IMR-90 (cell line): Measurements from ENCODE around the gene DPF3. TPM values are rescaled to one million over a fixed set of nuclear protein-coding genes. Genes with fewer than 3 reads are reported as not detected.

Experiments
- ATAC-seq: fragments of 200-7000 bp; cut with Tn5 transposase; 2 replicates; pipeline ENCODE4 v1.9.1; 2020; ENCODE audit warnings: low read depth, mild to moderate bottlenecking, moderate library complexity
- BruUV-seq: library from RNA; stranded (reverse); fragments of 400-500 nt; replicated peaks from 2 replicates; lab custom pipeline; 2021; lab: Mats Ljungman, UMichigan
- CTCF ChIA-PET: fragments of 300-600 bp; formaldehyde crosslinking; extraction: SDS; loops from one replicate; lab custom pipeline; 2021; ENCODE audit warnings: antibody characterized with exemption; lab: Yijun Ruan, JAX
- POLR2A ChIA-PET: fragments of 300-600 bp; sonication (Branson Sonifier 250); formaldehyde crosslinking; loops from one replicate; lab custom pipeline; 2022; ENCODE audit warnings: antibody characterized with exemption; ENCODE audit not compliant: unreplicated experiment; lab: Charles Lee
- DNase-seq: peaks from one replicate; pipeline ENCODE4 v3.0.0; 2013
- H2AFZ ChIP-seq: replicated peaks from 2 replicates; pipeline ENCODE3; 2013; ENCODE audit warnings: low read length, mild to moderate bottlenecking; ENCODE audit not compliant: poor library complexity
- H2AK5ac ChIP-seq: 2 replicates; pipeline ENCODE4 v1.6.1; 2013; ENCODE audit warnings: low read depth, low read length, inconsistent platforms
- H2AK9ac ChIP-seq: replicated peaks from 2 replicates; pipeline ENCODE3; 2013; ENCODE audit warnings: mild to moderate bottlenecking, low read depth, low read length, moderate library complexity; ENCODE audit not compliant: poor library complexity
- H2BK120ac ChIP-seq: 2 replicates; pipeline ENCODE4 v1.6.1; 2013; ENCODE audit warnings: low read depth, low read length, inconsistent platforms
- H2BK15ac ChIP-seq: 3 replicates; pipeline ENCODE4 v1.6.1; 2013; ENCODE audit warnings: low read depth, low read length, inconsistent platforms
- H2BK20ac ChIP-seq: 2 replicates; pipeline ENCODE4 v1.6.1; 2013; ENCODE audit warnings: low read depth, mild to moderate bottlenecking, inconsistent platforms, low read length, moderate library complexity
- H2BK5ac ChIP-seq: 2 replicates; pipeline ENCODE4 v1.6.1; 2013; ENCODE audit warnings: mild to moderate bottlenecking, low read depth, low read length, inconsistent platforms; ENCODE audit not compliant: poor library complexity, severe bottlenecking
- H3K14ac ChIP-seq: replicated peaks from 2 replicates; pipeline ENCODE4 v1.6.1; 2013; ENCODE audit warnings: low read depth, low read length, inconsistent platforms
- H3K18ac ChIP-seq: 2 replicates; pipeline ENCODE4 v1.6.1; 2013; ENCODE audit warnings: low read depth, low read length, control low read depth
- H3K23ac ChIP-seq: 2 replicates; pipeline ENCODE4 v1.6.1; 2013; ENCODE audit warnings: low read depth, low read length, inconsistent platforms
- H3K27ac ChIP-seq: 2 replicates; pipeline ENCODE4 v1.5.1; 2013; ENCODE audit warnings: mild to moderate bottlenecking, control low read depth, low read length; ENCODE audit not compliant: insufficient read depth
- H3K27me3 ChIP-seq: 2 replicates; pipeline ENCODE4 v1.6.1; 2013; ENCODE audit warnings: low read length; ENCODE audit not compliant: control insufficient read depth, insufficient read depth
- H3K36me3 ChIP-seq: 2 replicates; pipeline ENCODE4 v1.6.1; 2013; ENCODE audit warnings: low read length, mixed read lengths; ENCODE audit not compliant: control insufficient read depth, insufficient read depth
- H3K4ac ChIP-seq: 2 replicates; pipeline ENCODE4 v1.6.1; 2013; ENCODE audit warnings: low read depth, low read length, inconsistent platforms
- H3K4me1 ChIP-seq: 2 replicates; pipeline ENCODE4 v1.6.1; 2013; ENCODE audit warnings: low read length, mixed read lengths; ENCODE audit not compliant: control insufficient read depth, insufficient read depth
- H3K4me2 ChIP-seq: 2 replicates; pipeline ENCODE4 v1.6.1; 2013; ENCODE audit warnings: low read depth, mild to moderate bottlenecking, control low read depth, low read length, moderate library complexity
- H3K4me3 ChIP-seq: 2 replicates; pipeline ENCODE4 v1.5.1; 2013; ENCODE audit warnings: low read depth, mild to moderate bottlenecking, control low read depth, low read length, moderate library complexity; ENCODE audit not compliant: insufficient read depth
- H3K56ac ChIP-seq: 2 replicates; pipeline ENCODE4 v1.6.1; 2013; ENCODE audit warnings: low read length, inconsistent platforms; ENCODE audit not compliant: insufficient read depth; ENCODE audit errors: extremely low read depth
- H3K79me1 ChIP-seq, 2 experiments: 2 replicates each; pipeline ENCODE4 v1.6.1; 2013; ENCODE audit warnings: low read length in 2 of 2, inconsistent platforms in 1 of 2, low read depth in 1 of 2
- H3K9ac ChIP-seq: 2 replicates; pipeline ENCODE4 v1.6.1; 2013; ENCODE audit warnings: low read depth, low read length, control low read depth
- H3K9me1 ChIP-seq: 2 replicates; pipeline ENCODE4 v1.6.1; 2013; ENCODE audit warnings: low read length, inconsistent platforms; ENCODE audit not compliant: insufficient read depth
- H3K9me3 ChIP-seq: 2 replicates; pipeline ENCODE4 v1.6.1; 2013; ENCODE audit warnings: low read length; ENCODE audit not compliant: control insufficient read depth, insufficient read depth
- H4K20me1 ChIP-seq: 2 replicates; pipeline ENCODE4 v1.6.1; 2013; ENCODE audit warnings: low read length, inconsistent platforms; ENCODE audit not compliant: insufficient read depth
- H4K5ac ChIP-seq: 2 replicates; pipeline ENCODE4 v1.6.1; 2013; ENCODE audit warnings: mild to moderate bottlenecking, low read depth, low read length, control low read depth
- H4K8ac ChIP-seq, 2 experiments: 2 replicates each; pipeline ENCODE4 v1.6.1; 2013; ENCODE audit warnings: low read depth in 2 of 2, low read length in 2 of 2, control low read depth in 1 of 2, inconsistent platforms in 1 of 2
- H4K91ac ChIP-seq: 2 replicates; pipeline ENCODE4 v1.6.1; 2013; ENCODE audit warnings: low read depth, low read length, inconsistent platforms; ENCODE audit not compliant: insufficient read depth
- BHLHE40 ChIP-seq: fragments of 150-350 bp; IDR thresholded peaks from 2 replicates; pipeline ENCODE4 v1.6.1; 2016; ENCODE audit warnings: mild to moderate bottlenecking, low read depth, low read length
- CEBPB ChIP-seq: IDR thresholded peaks from 2 replicates; pipeline ENCODE4 v1.6.1; 2012; ENCODE audit warnings: low read depth, low read length, improper control_type of control experiment
- CHD1 ChIP-seq: IDR thresholded peaks from 2 replicates; pipeline ENCODE4 v1.6.1; 2012; ENCODE audit warnings: low read depth, low read length, improper control_type of control experiment
- CTCF ChIP-seq: conservative IDR thresholded peaks from 2 replicates; pipeline ENCODE4 v1.5.1; 2012; ENCODE audit warnings: mild to moderate bottlenecking, low read depth, low read length, improper control_type of control experiment
- MAFK ChIP-seq: IDR thresholded peaks from 2 replicates; pipeline ENCODE4 v1.6.1; 2012; ENCODE audit warnings: low read depth, low read length, improper control_type of control experiment
- MAZ ChIP-seq: IDR thresholded peaks from 2 replicates; pipeline ENCODE4 v1.6.1; 2012; ENCODE audit warnings: low read depth, mild to moderate bottlenecking, low read length, improper control_type of control experiment, moderate library complexity, borderline replicate concordance
- MXI1 ChIP-seq: IDR thresholded peaks from 2 replicates; pipeline ENCODE4 v1.6.1; 2012; ENCODE audit warnings: low read depth, mild to moderate bottlenecking, low read length, moderate library complexity, borderline replicate concordance
- NFE2L2 ChIP-seq: fragments of 150-350 bp; IDR thresholded peaks from 2 replicates; pipeline ENCODE4 v1.6.1; 2016; ENCODE audit warnings: low read depth, mild to moderate bottlenecking, low read length
- RAD21 ChIP-seq: IDR thresholded peaks from 2 replicates; pipeline ENCODE4 v1.6.1; 2012; ENCODE audit warnings: low read length, improper control_type of control experiment
- RCOR1 ChIP-seq: IDR thresholded peaks from 2 replicates; pipeline ENCODE4 v1.6.1; 2012; ENCODE audit warnings: mild to moderate bottlenecking, low read length, improper control_type of control experiment; ENCODE audit not compliant: insufficient replicate concordance
- RFX5 ChIP-seq: IDR thresholded peaks from 2 replicates; pipeline ENCODE4 v1.8.0; 2012; ENCODE audit warnings: low read depth, mild to moderate bottlenecking, low read length, moderate library complexity
- SMC3 ChIP-seq: fragments of 150-350 bp; IDR thresholded peaks from 2 replicates; pipeline ENCODE4 v1.6.1; 2016; ENCODE audit warnings: low read depth, mild to moderate bottlenecking, antibody characterized with exemption, low read length, moderate library complexity
- WGBS, 2 experiments: methylation state at CpG; one replicate each; pipeline versions ENCODE4 v1.1.5 to v1.1.7; 2013; ENCODE audit warnings: missing lambda C conversion rate in 2 of 2; ENCODE audit not compliant: insufficient read length in 1 of 2; ENCODE audit errors: extremely low coverage in 2 of 2; 5-methylcytosine and 5-hydroxymethylcytosine counted together
- dilution Hi-C: fragments of 300-500 bp; cut with HindIII; formaldehyde crosslinking; loops from one replicate; pipeline ENCODE4 v1.14.3; 2018; ENCODE audit warnings: low sequenced_read_pairs; ENCODE audit not compliant: unreplicated experiment
- in situ Hi-C: fragments of 300-500 bp; cut with MboI; formaldehyde crosslinking; loops from 3 replicates; pipeline ENCODE4 v1.14.3; 2019; ENCODE audit warnings: low sequenced_read_pairs, inconsistent platforms, mixed read lengths
- intact Hi-C: fragments of 100-400 bp; cut with micrococcal nuclease; formaldehyde crosslinking; loops from 2 replicates; pipeline ENCODE4 v1.10.0; 2022
- polyA plus RNA-seq, 3 experiments: library from polyadenylated mRNA; depleted of rRNA; stranded (reverse); fragments of >200 nt; gene quantifications; 2 replicates each; pipeline ENCODE4 v1.2.3, GENCODE V29; 2012; ENCODE audit warnings: low replicate concordance in 1 of 3
- total RNA-seq: library from RNA; depleted of rRNA; stranded (reverse); fragments of >200 nt; gene quantifications from 2 replicates; pipeline ENCODE4 v1.2.3, GENCODE V29; 2012
- TF ChIP-seq, protein P1 (sequence below): fragments of 150-350 bp; IDR thresholded peaks from 2 replicates; pipeline ENCODE4 v1.6.1; 2016; ENCODE audit warnings: low read depth, mild to moderate bottlenecking, low read length, moderate library complexity, borderline replicate concordance

DPF3 gene
- total and polyA plus RNA-seq, 2 of the 4 experiments (the other 2 are of a cell fraction), result 30.5 to 32.8 TPM

DNA sequence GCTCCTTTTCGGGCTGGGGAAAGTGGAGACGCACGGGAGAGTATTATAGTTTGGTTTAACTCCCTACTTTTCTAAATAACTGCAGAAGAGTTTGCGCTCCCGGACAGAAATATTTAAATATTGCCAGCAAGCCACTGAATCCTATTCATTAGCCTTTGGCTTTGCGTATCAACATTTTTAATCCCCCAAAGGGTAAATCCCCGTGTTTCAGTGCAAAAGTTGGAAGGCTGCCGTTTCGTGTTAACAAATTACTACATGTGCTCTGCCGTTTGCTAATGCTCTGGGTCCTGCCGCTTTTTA, 372 bp upstream of the DPF3 start:
- POLR2A ChIA-PET, result interaction anchor here (0.5 to 0.8 kb wide), 2 partner anchors 277 to 386 kb away, joined by 3 to 4 read pairs; no protein-coding TSS in a partner anchor
- ATAC-seq (no peak), DNase-seq (no peak)
- Histone ChIP-seq H3K14ac (peak overlapping the region; percentile 39; the same call in 1 of the 2 replicates), H2AFZ (peak overlapping the region; percentile 64), H3K36me3 (no peaks in the 10 kb centered on the region), H3K18ac (peak overlapping the region; percentile 55; the same call in 1 of the 2 replicates), H4K8ac (peak overlapping the region; percentile 2 to 6; a peak in 1 of 4 replicates), H3K4ac (peak overlapping the region; percentile 42), H4K5ac (no peak overlapping the region), H2AK9ac (no peak overlapping the region), H3K9me3 (no peaks in the 10 kb centered on the region), H3K27ac (peak overlapping the region; percentile 9; the same call in 1 of the 2 replicates), H2BK15ac (0 out of 3 replicates have a peak overlapping the region, but pooled peaks have one; percentile 6), H3K4me1 (peaks cover 12% of the 10 kb centered on the region), H2AK5ac (no peak overlapping the region), H3K4me2 (peak overlapping the region; percentile 94), H2BK20ac (no peak overlapping the region), H2BK120ac (peak overlapping the region; percentile 45; the same call in 1 of the 2 replicates), H4K91ac (0 out of 2 replicates have a peak overlapping the region, but pooled peaks have one; percentile 1), H3K23ac (peak overlapping the region; percentile 21; the same call in 1 of the 2 replicates), H3K4me3 (peak overlapping the region; percentile 51), H3K27me3 (no peaks in the 10 kb centered on the region), H3K9me1 (no peaks in the 10 kb centered on the region; the same call in 1 of the 2 replicates), H3K79me1 (peaks cover 15 to 28% of the 10 kb centered on the region in 2 experiments), H4K20me1 (peaks cover 21% of the 10 kb centered on the region), H2BK5ac (no peak overlapping the region), H3K9ac (peak overlapping the region; percentile 67), H3K56ac (peak overlapping the region; percentile 22; the same call in 1 of the 2 replicates)
- in situ Hi-C loops, result no loop called here
- 0% methylated on average over 8 of the region's 11 CpGs; no CpG with 5 or more reads in 1 of the 2 experiments for WGBS, 2 experiments
- dilution Hi-C loops, result no loop called here
- TF ChIP-seq MAFK (no peak), NFE2L2 (no peak), CEBPB (no peak), RCOR1 (no peak), CTCF (no peak), CHD1 (no peak), MXI1 (no peak), RFX5 (no peak), MAZ (no peak), BHLHE40 (no peak), RAD21 (no peak), SMC3 (no peak)
- TF ChIP-seq, protein P1, sequence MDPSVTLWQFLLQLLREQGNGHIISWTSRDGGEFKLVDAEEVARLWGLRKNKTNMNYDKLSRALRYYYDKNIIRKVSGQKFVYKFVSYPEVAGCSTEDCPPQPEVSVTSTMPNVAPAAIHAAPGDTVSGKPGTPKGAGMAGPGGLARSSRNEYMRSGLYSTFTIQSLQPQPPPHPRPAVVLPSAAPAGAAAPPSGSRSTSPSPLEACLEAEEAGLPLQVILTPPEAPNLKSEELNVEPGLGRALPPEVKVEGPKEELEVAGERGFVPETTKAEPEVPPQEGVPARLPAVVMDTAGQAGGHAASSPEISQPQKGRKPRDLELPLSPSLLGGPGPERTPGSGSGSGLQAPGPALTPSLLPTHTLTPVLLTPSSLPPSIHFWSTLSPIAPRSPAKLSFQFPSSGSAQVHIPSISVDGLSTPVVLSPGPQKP, result no peak
- intact Hi-C loops, result loop anchor here (5.0 kb wide), 4 partner anchors 92 to 287 kb away; no protein-coding TSS in a partner anchor
- CTCF ChIA-PET, result interaction anchor here (0.6 to 2.0 kb wide), 5 partner anchors 11 to 381 kb away, joined by 3 to 11 read pairs (median 6); no protein-coding TSS in a partner anchor
- BruUV-seq, result no TSS peak
